HG03442 (cell line): ENCODE data around the gene CCDC181.
"Not testable (repeated sequence)": the region's sequence is repeated elsewhere in the genome, so short reads cannot be mapped to it uniquely, and the experiment has no call there.

Source experiments
- ATAC-seq: cut with Tn5 transposase; IDR thresholded peaks from one replicate; pipeline ENCODE4 v1.9.1; 2021; ENCODE audit warnings: mild to moderate bottlenecking, moderate library complexity; ENCODE audit not compliant: unreplicated experiment

Gene CCDC181

DNA sequence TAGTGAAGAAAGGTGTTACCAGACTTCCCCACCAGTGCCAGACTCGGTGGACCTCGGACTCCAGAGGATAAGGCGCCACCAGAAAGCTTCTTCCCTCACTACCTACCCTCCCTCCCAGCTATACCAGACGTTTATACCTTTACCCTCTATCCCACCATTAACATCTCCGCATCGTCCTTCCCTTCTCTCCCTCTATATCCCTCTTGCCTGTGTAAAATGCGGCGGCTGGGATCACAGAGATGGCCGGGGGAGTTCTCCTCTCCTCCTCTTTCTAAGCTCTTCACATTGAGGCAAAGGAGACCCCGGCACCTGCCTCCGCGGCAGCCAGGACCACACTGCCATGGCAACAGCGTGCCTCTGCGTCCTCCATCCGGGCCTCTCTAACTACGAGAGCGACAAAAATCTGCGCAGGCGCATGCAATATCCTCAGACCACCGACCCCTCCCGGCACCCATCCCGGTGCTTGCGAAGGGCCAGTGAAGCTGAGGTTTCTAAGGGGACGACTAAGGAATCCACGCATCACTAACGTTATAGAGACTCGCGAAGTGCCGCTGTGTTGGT is at the start of gene CCDC181:
TSS of gene CCDC181 (minus strand) at position 394 of the 561 bp plus-strand sequence. CDS start 2,547 bp downstream, outside the sequence.
- ATAC-seq = peak; percentile 86

DNA sequence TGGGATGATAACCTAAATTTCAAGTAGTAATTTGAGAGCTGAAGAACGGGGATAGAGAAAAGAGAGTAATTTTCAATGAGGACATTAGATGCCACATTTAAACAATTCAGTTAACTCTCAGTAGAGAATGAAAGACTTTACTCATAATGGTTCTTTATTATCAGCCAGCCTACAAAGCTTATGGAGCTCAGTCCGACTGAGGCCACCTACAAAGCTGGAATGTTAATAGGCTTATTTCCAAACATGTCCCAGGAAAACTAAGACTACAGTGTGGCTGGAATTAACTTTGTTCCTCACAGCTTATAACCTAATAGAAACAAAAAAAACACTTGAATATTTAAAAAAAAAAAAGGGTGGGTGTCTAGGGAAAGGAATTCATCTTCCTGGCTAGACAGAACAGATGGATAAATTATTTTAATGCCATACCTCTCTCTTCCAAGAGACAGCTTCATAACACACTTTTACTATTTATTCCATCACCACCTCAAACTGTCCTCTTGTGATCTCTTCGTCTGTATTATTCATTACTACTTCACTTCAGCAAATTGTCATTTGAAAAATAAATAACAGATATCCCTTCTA is 48.6 kb upstream of the CCDC181 start:
- no peak for ATAC-seq

DNA sequence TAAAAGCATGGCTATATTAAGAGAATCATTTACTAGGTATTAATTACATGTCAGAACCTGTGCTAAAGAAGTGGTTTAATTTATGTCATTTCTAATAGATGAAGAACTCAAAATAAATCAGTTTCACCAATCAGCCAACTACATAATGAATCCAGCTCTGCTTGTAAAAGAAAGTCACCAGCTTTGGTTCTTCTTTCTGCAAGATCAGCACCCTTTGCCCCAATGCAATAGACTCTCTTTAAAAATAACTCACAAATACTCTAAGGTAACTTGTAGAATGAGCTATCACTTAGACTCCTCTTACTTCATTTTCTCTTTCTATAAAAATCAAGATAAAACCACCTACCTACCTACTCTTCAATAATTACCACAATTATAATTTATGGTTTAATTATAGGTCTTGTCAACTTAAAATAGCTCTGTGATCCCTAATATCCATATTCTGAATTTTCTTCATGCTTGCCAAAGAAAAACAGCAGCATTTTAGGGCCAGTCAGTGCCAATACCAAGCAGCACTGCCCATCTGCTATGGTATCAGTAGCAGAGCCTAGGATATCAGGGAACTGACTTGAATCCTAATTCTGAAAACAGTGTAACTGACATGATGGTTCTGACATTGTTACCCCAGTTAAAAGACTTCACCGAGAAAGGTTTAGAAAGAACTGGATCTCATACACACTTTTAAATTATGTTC is 47.2 kb upstream of the CCDC181 start:
- no peak for ATAC-seq

DNA sequence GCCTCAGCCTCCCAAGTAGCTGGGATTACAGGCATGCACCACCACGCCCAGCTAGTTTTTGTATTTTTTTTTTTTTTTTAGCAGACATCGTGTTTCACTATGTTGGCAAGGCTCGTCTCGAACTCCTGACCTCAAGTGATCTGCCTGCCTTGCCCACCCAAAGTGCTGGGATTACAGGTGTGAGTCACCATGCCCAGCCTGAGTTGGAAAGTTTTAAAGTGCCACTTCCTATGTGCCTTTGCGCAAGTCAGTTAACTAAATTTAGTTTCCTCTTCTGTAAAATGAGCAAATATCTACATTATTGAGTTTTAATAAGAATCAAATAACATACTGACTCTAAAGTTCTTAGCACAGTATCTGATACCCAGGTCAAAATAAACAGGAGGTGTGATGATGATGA is 46.1 kb upstream of the CCDC181 start:
- ATAC-seq = no peak

DNA sequence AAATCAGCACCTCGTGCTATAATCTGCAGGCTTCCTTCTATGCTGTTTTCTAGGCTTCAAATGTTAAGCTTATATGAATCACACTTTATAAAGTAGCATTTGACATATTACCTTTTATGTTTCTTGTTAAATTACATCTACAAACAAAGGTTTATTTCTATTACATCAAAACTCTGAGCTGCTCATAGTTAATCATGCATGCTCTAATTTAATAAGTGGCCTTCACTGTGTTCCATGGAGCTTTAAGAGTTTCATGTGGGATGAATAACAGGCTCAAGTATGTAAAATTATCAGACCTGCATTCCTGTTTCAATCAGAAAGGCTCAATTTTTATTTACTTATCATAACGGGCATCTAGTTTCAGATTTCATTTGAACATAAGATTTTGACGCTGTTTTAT is 45.5 kb upstream of the CCDC181 start:
- ATAC-seq = no peak

DNA sequence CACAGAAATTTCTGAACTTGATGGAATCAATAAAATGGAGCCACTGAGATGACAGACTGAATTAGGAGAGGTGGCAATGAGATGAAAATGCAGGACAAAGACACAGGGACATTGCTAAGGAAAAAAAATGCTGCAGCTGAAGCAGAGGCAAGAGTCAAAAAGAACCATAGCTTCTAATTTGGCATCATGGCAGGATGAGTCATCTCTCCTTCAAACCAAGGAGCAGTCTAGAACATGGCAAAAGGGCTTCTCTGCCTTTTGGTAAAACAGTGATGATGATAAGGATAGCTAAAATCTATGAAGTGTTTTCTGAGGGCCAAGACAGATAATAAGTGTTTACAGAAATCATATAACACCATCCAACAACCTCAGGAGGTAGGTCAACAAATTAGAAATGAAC is 41.7 kb upstream of the CCDC181 start:
- no peak for ATAC-seq

DNA sequence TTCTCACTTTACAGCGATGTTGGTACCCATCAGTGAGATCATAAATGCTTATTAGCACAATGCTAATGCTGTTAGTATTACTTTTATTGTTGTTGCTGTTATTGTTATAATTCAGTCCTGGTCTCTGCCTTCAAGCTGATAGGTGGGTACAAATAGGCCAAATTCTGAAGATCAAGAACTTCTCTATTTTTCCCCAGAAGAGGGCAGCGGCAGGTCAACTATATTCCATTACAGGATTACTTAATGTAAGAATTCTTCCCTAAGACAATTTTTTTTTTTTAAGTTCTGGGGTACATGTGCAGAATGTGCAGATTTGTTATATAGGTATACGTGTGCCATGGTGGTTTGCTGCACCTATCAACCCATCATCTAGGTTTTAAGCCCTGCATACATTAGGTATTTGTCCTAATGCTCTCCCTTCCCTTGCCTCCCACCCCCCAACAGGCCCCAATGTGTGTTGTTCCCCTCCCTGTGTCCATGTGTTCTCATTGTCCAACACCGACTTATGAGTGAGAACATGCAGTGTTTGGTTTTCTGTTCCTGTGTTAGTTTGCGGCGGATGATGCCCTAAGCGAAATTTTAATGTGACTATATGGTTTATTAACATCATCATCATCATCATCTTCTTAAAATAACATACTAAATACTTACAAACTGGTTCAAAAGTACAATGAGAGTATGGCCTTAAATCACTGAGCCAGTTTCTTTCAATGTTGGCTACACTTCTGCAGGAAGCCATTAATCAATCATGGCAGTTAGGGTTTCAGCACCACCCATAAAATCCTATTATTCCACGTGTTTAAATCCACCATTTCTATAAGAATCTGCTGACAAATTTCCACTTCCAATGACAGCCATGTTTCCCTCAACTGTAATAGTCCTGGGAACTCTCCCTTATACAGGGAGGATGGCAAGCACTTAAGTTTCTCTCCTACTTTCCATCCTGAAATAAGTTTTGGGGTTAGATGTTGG is 39.3 kb upstream of the CCDC181 start:
- ATAC-seq = no peak

DNA sequence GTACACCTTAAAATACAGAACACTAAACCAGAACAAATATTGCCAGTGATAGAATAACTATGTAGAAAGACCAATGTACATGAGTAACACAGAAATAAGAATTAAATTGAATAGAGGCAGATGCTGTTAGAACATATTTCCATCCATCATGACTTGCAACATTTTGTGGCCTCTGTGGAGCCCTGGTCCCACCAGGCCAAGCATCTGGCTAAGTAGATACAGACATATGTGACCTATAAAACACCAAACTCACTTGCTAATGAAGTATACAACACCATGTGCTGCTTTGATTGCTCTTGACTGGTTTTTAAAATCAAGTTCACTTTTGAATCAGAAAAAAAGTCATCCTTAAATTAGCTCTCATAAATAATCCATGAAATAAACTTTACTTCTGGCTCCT is 38.0 kb upstream of the CCDC181 start:
- no peak for ATAC-seq

DNA sequence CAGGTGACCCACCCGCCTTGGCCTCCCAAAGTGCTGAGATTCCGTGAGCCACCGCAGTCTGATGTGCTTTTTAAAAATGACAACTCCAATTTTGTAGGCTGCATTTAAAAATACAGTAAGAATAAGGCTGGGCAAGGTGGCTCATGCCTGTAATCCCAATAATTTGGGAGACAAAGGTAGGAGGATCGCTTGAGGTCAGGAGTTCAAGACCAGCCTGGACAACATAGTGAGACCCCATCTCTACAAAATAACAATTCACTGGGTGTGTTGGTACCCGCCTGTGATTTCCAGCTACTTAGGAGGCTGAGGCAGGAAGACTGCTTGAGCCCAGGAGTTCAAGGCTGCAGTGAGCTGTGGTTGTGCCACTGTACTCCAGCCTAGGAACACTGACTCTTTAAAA is 35.1 kb upstream of the CCDC181 start:
- no peak for ATAC-seq

DNA sequence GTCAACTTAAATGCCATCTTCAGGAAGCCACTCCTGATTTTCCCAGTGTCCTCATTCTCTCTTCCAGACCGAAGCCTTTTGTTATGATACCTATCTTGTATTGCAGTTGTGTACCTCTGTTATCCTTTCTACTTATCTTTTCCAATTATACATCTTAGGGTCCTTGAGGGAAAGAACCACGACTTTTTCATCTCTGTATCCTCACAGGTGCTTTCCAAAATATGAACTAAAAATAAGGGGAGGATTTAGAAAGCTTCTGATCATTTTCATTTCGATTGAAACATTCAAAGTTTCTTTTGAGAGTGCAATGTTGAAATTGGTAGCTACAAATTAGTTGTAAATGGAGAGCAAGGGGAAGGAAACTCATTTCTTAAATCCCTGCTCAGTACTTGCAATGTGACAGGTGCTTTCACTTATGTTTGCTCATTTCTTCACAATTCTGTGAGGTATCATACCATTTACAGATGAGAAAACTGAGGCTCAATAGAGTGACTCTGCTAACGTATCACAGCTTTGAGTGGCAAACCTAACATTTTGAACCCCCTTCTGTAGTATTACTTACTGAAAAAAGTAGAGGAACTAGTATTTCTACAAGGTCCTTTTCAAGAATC is 34.2 kb upstream of the CCDC181 start:
- ATAC-seq = no peak

DNA sequence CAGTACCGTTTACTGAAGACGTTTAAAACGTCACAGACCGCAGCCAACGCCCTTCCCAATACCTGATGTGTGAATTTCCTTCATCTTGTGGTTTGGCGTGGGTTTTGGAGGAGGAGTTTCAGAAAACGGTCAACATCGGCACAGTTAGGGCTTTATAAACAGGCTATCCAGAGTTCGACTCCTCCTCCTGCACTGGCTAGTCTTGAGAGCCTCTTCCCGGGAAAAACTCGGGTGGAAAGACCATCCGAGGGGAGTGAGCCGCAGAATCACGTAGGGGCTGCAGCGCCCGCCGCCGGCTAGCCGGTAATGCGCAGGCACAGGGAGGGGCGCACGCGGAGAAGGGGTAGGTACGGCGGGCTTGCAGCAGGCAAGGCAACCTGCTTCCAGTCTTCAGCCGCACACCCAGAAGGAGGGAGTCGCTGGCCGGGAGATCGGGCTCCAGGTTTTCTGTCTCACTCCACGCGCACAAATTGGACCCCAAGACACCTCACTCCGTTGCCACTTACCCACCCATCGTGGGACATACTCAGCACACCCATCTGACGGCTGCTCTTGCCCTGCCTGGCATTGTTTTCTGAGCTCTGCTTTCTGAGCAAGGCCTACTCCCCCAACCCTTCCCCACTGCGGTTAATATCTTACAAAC is 33.0 kb upstream of the CCDC181 start:
- no peak for ATAC-seq

DNA sequence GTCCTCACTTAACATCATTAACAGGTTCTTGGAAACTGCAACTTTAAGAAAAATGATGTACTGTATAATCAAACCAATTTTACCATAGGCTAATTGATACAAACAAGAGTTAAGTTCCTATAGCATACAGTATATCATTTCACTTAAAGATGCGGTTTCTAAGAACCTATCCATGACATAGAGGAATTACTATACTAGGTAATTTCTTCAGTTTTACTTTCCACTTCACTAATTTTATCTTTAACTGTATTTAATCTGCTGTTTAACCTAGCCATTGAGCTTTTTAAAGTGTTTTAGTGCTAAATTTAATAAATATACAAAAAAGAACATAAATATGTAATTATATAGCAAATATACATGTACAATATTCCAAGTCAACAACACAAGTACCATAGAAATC is 30.2 kb upstream of the CCDC181 start:
- no peak for ATAC-seq

DNA sequence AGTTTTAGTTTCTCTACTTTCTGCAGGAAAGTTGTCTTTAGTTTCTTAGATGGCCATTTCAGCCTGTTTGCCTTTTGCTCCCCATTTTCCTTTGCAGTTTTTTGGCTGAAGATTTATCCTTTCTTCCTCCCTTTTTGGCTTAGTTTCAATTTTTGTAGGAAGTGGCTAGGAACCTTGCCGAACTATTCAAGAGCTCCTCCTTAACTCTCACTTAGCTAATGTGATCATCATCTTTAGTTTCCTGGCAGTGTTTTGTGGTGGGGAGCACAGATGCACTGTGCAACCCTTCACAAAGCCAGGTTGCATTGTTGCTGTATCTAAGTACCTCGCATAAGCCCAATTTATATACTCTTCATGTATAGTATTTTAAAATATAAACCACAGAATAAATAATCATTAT is 28.8 kb upstream of the CCDC181 start:
- ATAC-seq = no peak

DNA sequence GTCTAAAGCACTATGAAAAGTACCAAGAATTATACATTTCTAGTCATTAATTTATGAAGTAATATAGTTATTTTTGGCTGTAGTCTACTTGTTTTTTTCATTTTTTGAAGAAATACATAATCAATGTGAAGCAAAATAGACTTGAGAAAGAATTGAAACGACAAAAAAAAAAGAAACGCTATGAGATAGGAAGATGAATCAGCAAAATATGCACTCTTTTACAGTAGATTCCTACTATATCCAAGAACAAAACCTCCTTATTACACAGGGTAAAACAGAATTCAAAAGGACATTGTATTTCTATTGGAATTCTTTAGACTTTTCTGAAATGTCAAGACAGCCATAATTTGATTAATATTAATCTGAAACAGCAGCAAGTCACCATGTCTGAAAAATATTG is 25.6 kb upstream of the CCDC181 start:
- no peak for ATAC-seq

DNA sequence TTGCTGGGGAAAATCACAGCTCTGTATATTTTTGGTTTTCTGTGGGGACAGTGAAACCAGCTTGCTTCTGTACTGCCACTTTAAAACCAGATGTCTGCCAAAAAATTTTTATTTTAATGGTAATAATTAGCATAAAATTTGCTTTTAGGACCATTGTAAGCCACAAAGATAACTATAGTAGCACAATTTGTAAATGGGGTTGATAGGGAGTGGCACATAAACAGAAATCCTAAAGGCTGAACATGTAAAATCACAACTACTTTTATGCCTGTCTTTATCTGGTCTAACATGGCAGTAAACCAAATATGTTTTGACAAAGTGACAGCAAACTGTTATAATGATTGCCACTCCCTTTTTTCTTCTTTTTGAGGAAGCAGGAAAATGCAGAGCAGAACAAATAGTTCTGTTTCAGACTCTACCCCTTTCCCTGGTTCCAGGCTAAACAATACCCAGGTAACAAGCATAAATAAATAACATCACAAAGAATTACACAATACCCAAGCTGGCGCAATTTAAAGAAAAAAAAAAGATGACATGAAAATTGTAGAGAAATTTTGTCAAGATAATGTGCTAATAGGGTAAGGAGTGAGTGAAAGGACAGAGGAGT is 24.0 kb upstream of the CCDC181 start:
- ATAC-seq = no peak

DNA sequence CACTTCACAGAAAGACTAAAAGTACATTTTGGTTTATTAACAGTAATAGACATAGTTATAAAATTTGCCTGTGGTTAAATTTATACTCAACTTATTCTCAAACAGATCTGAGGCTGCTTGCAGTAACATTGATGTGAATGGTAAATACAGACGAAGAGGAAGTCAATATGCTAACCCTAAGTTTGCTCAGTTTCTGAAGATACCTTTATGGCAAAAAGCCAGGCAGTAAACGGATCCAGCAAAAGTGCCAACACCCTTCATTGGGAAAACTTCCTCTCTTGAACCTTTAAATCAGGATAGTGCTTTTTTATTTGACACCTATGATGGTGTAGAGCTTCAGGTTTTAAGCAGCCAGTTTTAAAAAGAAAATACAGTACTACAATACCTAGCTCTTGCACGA is 16.6 kb upstream of the CCDC181 start:
- no peak for ATAC-seq

DNA sequence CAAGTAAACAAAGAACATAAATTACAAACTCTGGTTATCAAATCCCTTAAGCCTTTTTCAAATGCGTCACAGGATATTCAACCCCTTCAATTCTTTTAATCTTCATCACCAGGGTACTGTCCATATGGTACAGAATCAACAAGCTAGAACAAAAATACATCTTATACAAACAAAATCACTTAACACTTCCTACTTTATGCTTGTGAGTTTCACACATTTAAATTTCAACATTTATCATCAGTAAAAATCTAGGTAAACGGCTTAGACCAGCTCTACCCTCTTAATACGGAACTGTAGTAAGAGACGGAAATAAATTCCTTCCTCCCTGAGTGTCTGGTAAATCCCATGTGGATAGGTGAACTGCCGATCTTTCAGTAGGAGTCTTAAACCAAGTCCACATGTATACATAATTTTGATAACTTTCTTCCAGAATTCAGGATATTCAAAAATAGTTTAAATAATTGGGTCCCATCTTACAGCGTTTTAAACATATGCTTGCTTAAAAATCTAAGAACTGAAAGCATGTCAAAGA is 1.0 kb downstream of the CCDC181 start:
- no peak for ATAC-seq

DNA sequence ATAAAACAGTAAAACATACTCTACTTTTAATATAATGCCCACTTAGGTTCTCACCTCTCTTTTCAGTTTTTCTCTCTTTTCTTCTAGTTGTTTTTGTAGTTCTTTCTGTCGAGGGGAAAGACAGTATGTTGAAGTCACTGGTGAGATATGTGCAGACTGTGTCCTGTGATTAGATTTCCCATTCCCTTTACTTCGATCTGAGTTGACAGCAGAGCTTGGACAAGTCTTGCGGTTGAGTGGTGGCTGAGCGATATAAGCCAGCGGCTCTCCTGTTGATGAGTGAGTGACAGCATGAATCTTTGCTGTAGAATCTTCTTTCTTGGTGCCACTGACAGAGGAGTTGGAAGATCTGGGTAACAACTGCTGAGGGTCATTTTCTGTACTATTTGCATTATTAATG is 6.0 kb downstream of the CCDC181 start:
- no peak for ATAC-seq

DNA sequence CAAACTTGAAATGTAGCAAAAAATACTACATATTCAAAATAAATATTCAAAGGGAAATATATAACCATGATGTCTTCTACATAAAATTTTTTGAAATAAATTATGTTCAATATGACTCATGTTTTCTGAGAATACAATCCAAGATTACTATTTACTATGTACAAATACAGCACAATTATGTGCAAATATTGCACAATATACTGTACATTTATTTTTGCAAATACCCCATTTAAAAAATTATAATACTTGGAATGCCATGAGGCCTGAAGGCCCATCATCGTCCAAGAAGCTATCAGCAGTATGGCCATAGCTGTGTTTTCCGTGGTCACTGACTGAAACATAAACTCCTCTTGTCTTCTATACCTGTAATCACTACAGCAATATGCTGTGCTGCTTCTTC is 12.3 kb downstream of the CCDC181 start:
- ATAC-seq = no peak

DNA sequence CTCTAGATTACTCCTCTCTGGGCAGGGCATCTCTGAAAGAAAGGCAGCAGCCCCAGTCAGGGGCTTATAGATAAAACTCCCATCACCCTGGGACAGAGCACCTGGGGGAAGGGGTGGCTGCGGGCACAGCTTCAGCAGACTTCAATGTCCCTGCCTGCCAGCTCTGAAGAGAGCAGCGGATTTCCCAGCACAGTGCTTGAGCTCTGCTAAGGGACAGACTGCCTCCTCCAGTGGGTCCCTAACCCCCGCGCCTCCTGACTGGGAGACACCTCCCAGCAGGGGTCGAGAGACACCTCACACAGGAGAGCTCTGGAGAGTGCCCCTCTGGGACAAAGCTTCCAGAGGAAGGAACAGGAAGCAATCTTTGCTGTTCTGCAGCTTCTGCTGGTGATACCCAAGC is 18.9 kb downstream of the CCDC181 start:
- not testable (repeated sequence) for ATAC-seq
